GM12801 (cell line): ENCODE results near the gene ELOVL7.

Experiments used
- TF ChIP-seq, protein P1 (sequence below): IDR thresholded peaks from one replicate; pipeline ENCODE4 v1.5.1; 2011; ENCODE audit warnings: control low read depth; ENCODE audit not compliant: insufficient read length; ENCODE audit errors: extremely low read depth

The ELOVL7 gene

DNA sequence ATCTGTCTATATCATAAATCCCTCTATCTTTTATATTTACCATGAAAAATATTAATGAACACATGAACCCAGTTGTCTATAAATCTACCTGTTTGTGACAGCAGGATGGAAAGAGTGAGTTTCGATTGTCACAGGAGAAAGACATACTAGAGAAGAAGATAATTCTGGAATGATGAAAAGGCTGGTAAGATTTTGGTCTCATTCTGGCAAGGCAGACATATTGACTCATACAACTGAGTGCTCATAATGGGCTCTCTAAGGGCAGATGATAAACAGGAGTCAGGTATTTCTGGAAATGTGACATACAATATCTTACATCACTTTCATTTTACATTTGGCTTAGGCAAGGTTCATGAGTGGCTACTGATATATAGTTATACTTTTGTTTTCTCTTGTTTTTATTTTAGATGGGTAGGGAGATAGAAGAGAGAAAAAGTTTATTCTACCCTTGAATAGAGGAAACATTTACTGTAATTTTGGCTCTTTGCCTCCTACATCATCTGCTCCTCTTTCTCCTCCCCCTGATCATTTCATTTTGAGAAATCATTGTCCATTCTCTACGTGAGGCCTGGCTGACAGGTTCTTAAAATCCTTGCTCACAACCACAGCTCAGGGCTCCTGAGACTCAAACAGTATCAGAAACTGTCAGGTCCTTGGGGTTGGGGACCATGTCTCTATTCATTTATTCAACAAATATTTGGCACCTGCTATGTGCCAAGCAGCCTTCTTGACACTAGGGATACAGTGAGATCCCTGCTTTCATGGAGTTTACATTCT, 14.4 kb downstream of the ELOVL7 start:
- TF ChIP-seq, protein P1, sequence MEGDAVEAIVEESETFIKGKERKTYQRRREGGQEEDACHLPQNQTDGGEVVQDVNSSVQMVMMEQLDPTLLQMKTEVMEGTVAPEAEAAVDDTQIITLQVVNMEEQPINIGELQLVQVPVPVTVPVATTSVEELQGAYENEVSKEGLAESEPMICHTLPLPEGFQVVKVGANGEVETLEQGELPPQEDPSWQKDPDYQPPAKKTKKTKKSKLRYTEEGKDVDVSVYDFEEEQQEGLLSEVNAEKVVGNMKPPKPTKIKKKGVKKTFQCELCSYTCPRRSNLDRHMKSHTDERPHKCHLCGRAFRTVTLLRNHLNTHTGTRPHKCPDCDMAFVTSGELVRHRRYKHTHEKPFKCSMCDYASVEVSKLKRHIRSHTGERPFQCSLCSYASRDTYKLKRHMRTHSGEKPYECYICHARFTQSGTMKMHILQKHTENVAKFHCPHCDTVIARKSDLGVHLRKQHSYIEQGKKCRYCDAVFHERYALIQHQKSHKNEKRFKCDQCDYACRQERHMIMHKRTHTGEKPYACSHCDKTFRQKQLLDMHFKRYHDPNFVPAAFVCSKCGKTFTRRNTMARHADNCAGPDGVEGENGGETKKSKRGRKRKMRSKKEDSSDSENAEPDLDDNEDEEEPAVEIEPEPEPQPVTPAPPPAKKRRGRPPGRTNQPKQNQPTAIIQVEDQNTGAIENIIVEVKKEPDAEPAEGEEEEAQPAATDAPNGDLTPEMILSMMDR: no peak

DNA sequence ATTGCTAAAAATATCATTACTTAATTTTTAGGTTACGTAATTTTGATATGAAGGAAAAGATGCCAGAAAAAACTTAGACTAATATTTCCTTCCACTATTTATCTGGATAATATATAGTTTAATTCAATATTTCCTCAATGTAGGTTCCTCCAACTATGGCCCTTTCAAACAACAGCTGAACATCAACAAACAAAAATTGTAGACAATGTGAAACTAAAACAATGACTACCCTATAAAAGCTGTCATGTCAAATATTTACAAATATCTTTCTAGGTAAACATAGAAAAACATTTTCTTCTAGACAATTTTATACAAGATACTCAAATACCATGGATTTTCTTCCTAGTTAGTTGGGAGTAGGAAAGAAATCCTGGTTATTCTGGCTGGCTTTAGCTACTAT, 16.9 kb downstream of the ELOVL7 start:
- TF ChIP-seq, protein P1: no peak

DNA sequence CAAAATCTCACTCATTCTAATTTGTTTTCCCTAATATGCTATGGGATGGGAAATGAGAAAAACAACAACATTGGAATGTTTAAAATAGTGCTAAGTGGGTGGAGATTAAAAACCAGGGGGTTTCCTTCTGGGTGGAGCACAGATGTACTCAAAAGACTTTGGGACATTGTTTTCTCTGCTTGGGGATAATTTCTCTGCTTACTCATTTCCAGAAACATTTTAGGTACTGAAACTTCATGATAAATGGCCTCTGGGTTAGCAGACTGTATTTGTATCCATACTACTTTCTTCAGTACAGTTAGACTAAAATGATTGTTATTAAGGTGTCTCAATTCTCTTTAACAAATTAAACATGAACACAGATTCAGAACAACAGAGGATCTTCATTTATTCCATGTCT, 17.4 kb downstream of the ELOVL7 start:
- TF ChIP-seq, protein P1: no peak

DNA sequence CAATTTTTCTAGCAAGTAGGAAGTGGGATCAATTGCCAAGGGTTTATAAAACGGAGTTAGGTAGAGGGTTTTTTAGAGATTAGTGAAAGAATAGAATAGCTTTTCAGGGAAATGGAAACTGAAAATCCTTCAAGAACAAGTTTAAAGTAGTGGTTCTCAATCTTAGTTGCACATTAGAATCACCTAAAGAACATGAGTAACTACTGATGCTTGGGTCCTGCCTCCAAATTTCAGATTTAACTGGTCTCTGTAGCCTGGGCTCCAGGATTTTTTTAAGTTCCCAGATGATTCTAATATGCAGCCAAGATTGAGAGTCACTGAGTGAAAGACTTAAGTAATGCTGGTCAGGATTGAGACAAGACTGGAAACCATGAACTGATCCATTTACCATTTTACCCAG, 20.5 kb downstream of the ELOVL7 start:
- TF ChIP-seq, protein P1: no peak

DNA sequence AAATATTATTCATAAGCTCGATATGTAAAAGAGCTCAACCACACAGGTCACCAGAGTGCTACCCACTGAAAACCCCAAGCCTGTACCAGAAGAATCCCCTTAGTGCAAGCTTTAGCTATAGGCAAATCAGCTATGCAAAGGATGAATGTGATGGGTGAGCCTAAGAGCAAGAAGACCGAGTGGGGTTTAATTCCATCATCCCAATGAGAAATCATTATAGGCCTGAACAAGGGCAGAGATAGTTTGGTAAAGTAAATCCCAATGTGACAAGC, 21.8 kb downstream of the ELOVL7 start:
- TF ChIP-seq, protein P1: no peak

DNA sequence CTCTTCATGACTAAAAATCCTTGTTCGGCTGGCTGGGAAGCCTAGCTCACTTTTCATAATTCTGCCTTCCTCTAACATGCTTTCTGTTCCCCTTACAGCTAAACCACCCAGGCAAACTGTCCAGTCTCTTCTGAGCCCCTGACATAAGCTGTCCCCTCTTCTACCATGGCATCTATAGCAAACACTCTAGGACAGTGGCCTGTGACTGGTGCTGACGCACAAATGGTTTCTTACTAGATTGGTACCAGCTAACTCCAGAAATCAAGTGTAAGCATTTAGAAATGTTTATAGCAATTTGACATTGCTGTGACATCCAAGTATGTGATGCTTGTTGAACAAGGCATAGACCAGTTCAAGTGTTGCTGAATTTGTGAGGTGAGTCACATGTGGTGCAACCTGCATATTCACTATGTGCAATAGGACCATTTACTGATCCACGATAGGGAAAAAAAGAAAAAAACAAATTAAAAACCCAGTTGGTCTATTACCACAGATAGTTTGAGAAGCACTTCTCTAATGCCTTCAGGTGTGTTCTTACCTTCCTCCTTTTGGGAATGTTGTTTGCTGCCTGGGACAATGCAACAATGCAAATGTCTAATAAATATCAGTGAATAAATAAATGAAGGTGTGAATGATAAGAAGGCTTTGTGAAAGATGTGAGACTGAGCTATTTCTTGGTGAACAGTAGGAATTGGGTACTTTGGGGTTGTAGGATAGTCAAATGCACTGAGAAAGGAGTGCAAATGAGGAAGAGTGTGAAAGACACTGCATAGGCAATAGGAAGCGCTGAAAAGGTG, 22.4 kb downstream of the ELOVL7 start:
- TF ChIP-seq, protein P1: no peak

DNA sequence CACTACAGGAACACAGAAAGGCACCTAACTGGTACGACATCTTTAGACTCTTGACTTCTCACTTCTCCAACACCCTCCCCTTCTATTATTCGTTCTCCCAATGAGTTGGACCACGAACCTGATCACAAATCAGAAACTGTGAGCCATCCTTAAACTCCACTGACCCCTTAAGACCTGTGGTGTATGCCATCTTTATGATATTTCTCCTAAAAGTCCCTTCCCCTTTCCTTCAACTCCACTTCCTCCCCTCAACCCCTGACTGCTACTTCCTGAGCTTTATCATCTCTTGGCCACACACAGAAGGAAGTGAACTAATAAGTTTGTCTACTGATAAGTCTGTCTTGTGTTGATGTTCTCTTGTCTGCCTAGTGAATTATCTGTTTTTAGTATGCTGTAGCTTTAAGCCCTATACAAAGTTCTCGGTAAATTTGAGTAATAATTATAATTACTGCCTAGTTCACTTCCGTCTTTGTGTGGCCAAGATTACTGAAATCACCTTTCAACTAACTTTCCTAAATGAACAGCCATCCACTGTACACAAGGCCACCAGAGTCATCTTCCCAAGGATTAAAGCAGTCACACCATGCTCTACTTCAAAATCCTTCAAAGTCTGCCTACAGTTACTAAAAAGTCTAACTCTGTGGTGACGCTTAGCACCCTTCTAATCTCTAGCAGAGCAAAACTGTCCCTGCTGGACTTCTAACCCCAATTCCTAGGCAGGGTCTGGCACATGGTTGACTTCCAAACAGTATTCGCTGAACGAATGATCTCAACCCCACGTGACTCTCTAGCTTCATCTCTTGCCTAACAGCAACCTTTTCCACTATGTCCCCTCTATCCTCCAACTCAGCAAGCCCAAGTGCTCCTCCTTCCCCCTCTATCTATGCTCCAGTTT, 23.2 kb downstream of the ELOVL7 start:
- TF ChIP-seq, protein P1: no peak
